Endothelial cell (in vitro differentiated cells): ENCODE data around the gene CCIN. TPM values are rescaled to one million over a fixed set of nuclear protein-coding genes. Genes with fewer than 3 reads are reported as not detected.
A peak's percentile ranks its signal among the peaks of the same experiment; 100 is the strongest.

Experiments used
- DNase-seq: peaks from one replicate; pipeline ENCODE4 v3.0.0; 2021; ENCODE audit warnings: low spot score
- H3K27ac Mint-ChIP-seq: one replicate; pipeline ENCODE4 v1.8.0; 2021; ENCODE audit warnings: mixed read lengths, inconsistent platforms; ENCODE audit not compliant: unreplicated experiment
- H3K27me3 Mint-ChIP-seq: one replicate; pipeline ENCODE4 v1.8.0; 2021; ENCODE audit warnings: mild to moderate bottlenecking, moderate library complexity, mixed read lengths, inconsistent platforms; ENCODE audit not compliant: unreplicated experiment
- H3K36me3 Mint-ChIP-seq: one replicate; pipeline ENCODE4 v1.8.0; 2021; ENCODE audit warnings: mild to moderate bottlenecking, low read depth, mixed read lengths, inconsistent platforms; ENCODE audit not compliant: unreplicated experiment
- H3K4me1 Mint-ChIP-seq: one replicate; pipeline ENCODE4 v1.8.0; 2021; ENCODE audit warnings: mild to moderate bottlenecking, mixed read lengths, inconsistent platforms; ENCODE audit not compliant: unreplicated experiment
- H3K4me3 Mint-ChIP-seq: one replicate; pipeline ENCODE4 v1.8.0; 2021; ENCODE audit warnings: mild to moderate bottlenecking, mixed read lengths, inconsistent platforms; ENCODE audit not compliant: unreplicated experiment
- H3K9me3 Mint-ChIP-seq: one replicate; pipeline ENCODE4 v1.8.0; 2021; ENCODE audit warnings: mixed read lengths, inconsistent platforms; ENCODE audit not compliant: unreplicated experiment
- CTCF ChIP-seq: fragments of 200-600 bp; sonication (generic); IDR thresholded peaks from one replicate; pipeline ENCODE4 v1.5.0; 2021; ENCODE audit warnings: antibody characterized with exemption; ENCODE audit not compliant: unreplicated experiment
- total RNA-seq: library from RNA; stranded (reverse); fragmentation: NEBNext Ultra II Directional; extraction: Animal tissue kit (Norgen Biotek cat#: 25700); gene quantifications from one replicate; pipeline ENCODE4 v1.2.1, GENCODE V29; 2021; ENCODE audit not compliant: unreplicated experiment

Gene CCIN
- total RNA-seq, 1 donor from 2014 or later = not detected

GRCh38 chr9:36136272-36136893 lies 32.8 kb upstream of the CCIN start, which contains the start of gene GLIPR2:
TSS of gene GLIPR2 (plus strand) at chr9:36136733. CDS start at chr9:36136779, 46 bp downstream.
- Mint-ChIP-seq H3K9me3 (no peaks in the 10 kb centered on the region), H3K4me3 (peak within 1 kb of the TSS; percentile 93), H3K27me3 (peaks cover 22% of the 10 kb centered on the region), H3K36me3 (peaks cover 3% of the 10 kb centered on the region), H3K27ac (peak within 1 kb of the TSS; percentile 48), H3K4me1 (peaks cover 7% of the 10 kb centered on the region)
- TF ChIP-seq CTCF = no peak
- DNase-seq = peak; percentile 47

- Mint-ChIP-seq H3K9me3 (no peaks in the 10 kb centered on the region), H3K4me3 (peak overlapping the region; percentile 93), H3K36me3 (peaks cover 3% of the 10 kb centered on the region), H3K27ac (peak overlapping the region; percentile 48), H3K4me1 (peaks cover 7% of the 10 kb centered on the region), H3K27me3 (peaks cover 22% of the 10 kb centered on the region)
- DNase-seq = no peak
- TF ChIP-seq CTCF = no peak
These were observed 32.2 kb upstream of the CCIN start for GRCh38 chr9:36136894-36137391.

GRCh38 chr9:36137392-36138004 lies 31.7 kb upstream of the CCIN start:
- Mint-ChIP-seq H3K4me1 (peaks cover 7% of the 10 kb centered on the region), H3K36me3 (peaks cover 3% of the 10 kb centered on the region), H3K9me3 (no peaks in the 10 kb centered on the region), H3K27me3 (peaks cover 22% of the 10 kb centered on the region), H3K4me3 (peak overlapping the region; percentile 93), H3K27ac (peak overlapping the region; percentile 55)
- TF ChIP-seq CTCF = no peak
- DNase-seq = no peak

- no peak for DNase-seq
- no peak overlapping the region for H3K27ac Mint-ChIP-seq
- TF ChIP-seq CTCF = no peak
- H3K9me3 Mint-ChIP-seq = no peaks in the 10 kb centered on the region
- H3K4me3 Mint-ChIP-seq = peak overlapping the region; percentile 44
- H3K4me1 Mint-ChIP-seq = peaks cover 7% of the 10 kb centered on the region
- H3K27me3 Mint-ChIP-seq = peaks cover 24% of the 10 kb centered on the region
- H3K36me3 Mint-ChIP-seq = peaks cover 3% of the 10 kb centered on the region
These were observed 30.7 kb upstream of the CCIN start for GRCh38 chr9:36138496-36138895.

- peak overlapping the region; percentile 44 for H3K4me3 Mint-ChIP-seq
These were observed 30.3 kb upstream of the CCIN start for GRCh38 chr9:36138901-36139300.

More at GRCh38 chr9:36138901-36139300, 30.3 kb upstream of the CCIN start:
- H3K4me1 Mint-ChIP-seq = peaks cover 7% of the 10 kb centered on the region
- peaks cover 24% of the 10 kb centered on the region for H3K27me3 Mint-ChIP-seq
- no peak for DNase-seq
- H3K27ac Mint-ChIP-seq = no peak overlapping the region
- H3K36me3 Mint-ChIP-seq = peaks cover 3% of the 10 kb centered on the region
- no peaks in the 10 kb centered on the region for H3K9me3 Mint-ChIP-seq
- TF ChIP-seq CTCF = no peak
